HCT116 (cell line): ENCODE results near the gene SBF1. TPM values are rescaled to one million over a fixed set of nuclear protein-coding genes. Genes with fewer than 3 reads are reported as not detected.

ENCODE experiments used
- ATAC-seq: fragments of 200-7000 bp; cut with Tn5 transposase; 2 replicates; pipeline ENCODE4 v1.9.1; 2020; ENCODE audit warnings: mild to moderate bottlenecking, moderate library complexity
- BruUV-seq: library from RNA; stranded (reverse); fragments of 400-500 nt; replicated peaks from 2 replicates; lab custom pipeline; 2021; lab: Mats Ljungman, UMichigan
- CTCF ChIA-PET: fragments of 300-600 bp; sonication (Branson Sonifier 250); formaldehyde crosslinking; loops from one replicate; lab custom pipeline; 2021; ENCODE audit warnings: antibody characterized with exemption; lab: Charles Lee
- POLR2A ChIA-PET: fragments of 300-600, 350-600 bp; sonication (Branson Sonifier 250); formaldehyde crosslinking; loops from one replicate; lab custom pipeline; 2021; ENCODE audit warnings: antibody characterized with exemption; lab: Charles Lee
- RAD21 ChIA-PET, 2 experiments: fragments of 300-600 bp; sonication (Branson Sonifier 250); formaldehyde crosslinking; loops; one replicate each; lab custom pipeline; 2023; ENCODE audit warnings: low total read pairs in 2 of 2; ENCODE audit not compliant: uncharacterized antibody in 2 of 2, unreplicated experiment in 2 of 2, low non-redundant PET in 1 of 2; lab: Charles Lee
- DNase-seq: peaks from one replicate; pipeline ENCODE4 v3.0.0-alpha.2; 2010; ENCODE audit warnings: low read depth, low spot score
- H2AFZ ChIP-seq: fragments of 200-600 bp; shearing (Covaris generic), sonication (generic); 2 replicates; pipeline ENCODE4 v1.6.1; 2017; ENCODE audit warnings: low read depth, mixed run types, mixed read lengths, antibody characterized with exemption, low read length; ENCODE audit not compliant: poor library complexity, severe bottlenecking
- H3K27ac ChIP-seq: 2 replicates; pipeline ENCODE4 v1.5.1; 2012; ENCODE audit warnings: low read depth, low read length
- H3K27me3 ChIP-seq: fragments of 200-600 bp; sonication (generic); 2 replicates; pipeline ENCODE4 v1.6.1; 2016; ENCODE audit warnings: mixed run types, low read length, mixed read lengths; ENCODE audit not compliant: insufficient read depth
- H3K36me3 ChIP-seq, 2 experiments: fragments of 200-500 bp in 1 of 2; fragments of 200-600 bp in 1 of 2; sonication (Bioruptor generic) in 1 of 2; sonication (generic) in 1 of 2; 2 replicates each; pipeline versions ENCODE4 v1.5.1 to v1.6.1; 2014 to 2016; ENCODE audit warnings: low read length in 2 of 2, inconsistent platforms in 1 of 2, mixed read lengths in 1 of 2, mixed run types in 1 of 2; ENCODE audit not compliant: insufficient read depth in 2 of 2, control insufficient read depth in 1 of 2
- H3K4me1 ChIP-seq, 2 experiments: fragments of 200-600 bp in 1 of 2; sonication (generic) in 1 of 2; 2 replicates each; pipeline versions ENCODE4 v1.5.1 to v1.6.1; 2012 to 2017; ENCODE audit warnings: low read length in 2 of 2, inconsistent platforms in 1 of 2, mild to moderate bottlenecking in 1 of 2, mixed read lengths in 1 of 2, mixed run types in 1 of 2, moderate library complexity in 1 of 2; ENCODE audit not compliant: insufficient read depth in 2 of 2, control insufficient read depth in 1 of 2
- H3K4me2 ChIP-seq: fragments of 200-600 bp; sonication (generic); 2 replicates; pipeline ENCODE4 v1.6.1; 2017; ENCODE audit warnings: mixed run types, low read length, mixed read lengths
- H3K4me3 ChIP-seq, 2 experiments: fragments of 200-600 bp in 1 of 2; sonication (generic) in 1 of 2; replicated peaks in 1 of 2; 2 replicates each; pipeline ENCODE4 v1.5.1; 2011 to 2016; ENCODE audit warnings: low read length in 2 of 2, control low read depth in 1 of 2, low read depth in 1 of 2, mild to moderate bottlenecking in 1 of 2, mixed read lengths in 1 of 2, mixed run types in 1 of 2
- H3K79me2 ChIP-seq: fragments of 200-600 bp; sonication (generic); 2 replicates; pipeline ENCODE4 v1.6.1; 2017; ENCODE audit warnings: mild to moderate bottlenecking, mixed run types, low read length, moderate library complexity, mixed read lengths; ENCODE audit not compliant: insufficient read depth
- H3K9ac ChIP-seq: fragments of 200-600 bp; sonication (generic); 2 replicates; pipeline ENCODE4 v1.6.1; 2016; ENCODE audit warnings: low read length, mixed read lengths
- H3K9me2 ChIP-seq: fragments of 200-600 bp; sonication (generic), shearing (Covaris generic); 2 replicates; pipeline ENCODE4 v1.6.1; 2017; ENCODE audit warnings: mixed run types, mild to moderate bottlenecking, moderate library complexity; ENCODE audit not compliant: insufficient read depth
- H3K9me3 ChIP-seq, 2 experiments: fragments of 200-500 bp in 1 of 2; fragments of 200-600 bp in 1 of 2; sonication (Bioruptor generic) in 1 of 2; sonication (generic) in 1 of 2; 2 replicates each; pipeline ENCODE4 v1.6.1; 2014 to 2017; ENCODE audit warnings: low read length in 2 of 2, mixed read lengths in 2 of 2, inconsistent platforms in 1 of 2, low read depth in 1 of 2, mild to moderate bottlenecking in 1 of 2, mixed run types in 1 of 2, moderate library complexity in 1 of 2; ENCODE audit not compliant: control insufficient read depth in 1 of 2, insufficient read depth in 1 of 2
- H4K20me1 ChIP-seq: fragments of 200-600 bp; sonication (generic), shearing (Covaris generic); 2 replicates; pipeline ENCODE4 v1.6.1; 2017; ENCODE audit warnings: mixed run types, mild to moderate bottlenecking, moderate library complexity; ENCODE audit not compliant: insufficient read depth
- ATF3 ChIP-seq: IDR thresholded peaks from 2 replicates; pipeline ENCODE4 v1.6.1; 2012
- CTCF ChIP-seq, 3 experiments: fragments of 200-600 bp in 1 of 3; sonication (generic) in 1 of 3; IDR thresholded peaks in 2 of 3; conservative IDR thresholded peaks in 1 of 3; 2 replicates each; pipeline ENCODE4 v1.5.1; 2012 to 2017; ENCODE audit warnings: low read depth in 2 of 3, low read length in 2 of 3, antibody characterized with exemption in 1 of 3, borderline replicate concordance in 1 of 3, control low read depth in 1 of 3, mild to moderate bottlenecking in 1 of 3, mixed read lengths in 1 of 3, mixed run types in 1 of 3, moderate library complexity in 1 of 3; ENCODE audit not compliant: insufficient read depth in 1 of 3
- EZH2 ChIP-seq: fragments of 200-600 bp; sonication (generic); IDR thresholded peaks from 2 replicates; pipeline ENCODE4 v1.6.1; 2017; ENCODE audit warnings: antibody characterized with exemption, mixed run types
- EZH2phosphoT487 ChIP-seq: fragments of 200-600 bp; IDR thresholded peaks from 2 replicates; pipeline ENCODE4 v1.6.1; 2018; ENCODE audit warnings: antibody characterized with exemption, borderline replicate concordance
- FOSL1 ChIP-seq: IDR thresholded peaks from 2 replicates; pipeline ENCODE4 v1.6.1; 2012; ENCODE audit warnings: low read depth
- RAD21 ChIP-seq: IDR thresholded peaks from 2 replicates; pipeline ENCODE4 v1.6.1; 2012; ENCODE audit warnings: low read depth, mild to moderate bottlenecking
- SRF ChIP-seq: IDR thresholded peaks from 2 replicates; pipeline ENCODE4 v1.6.1; 2012; ENCODE audit warnings: low read depth
- TCF7L2 ChIP-seq: IDR thresholded peaks from 2 replicates; pipeline ENCODE4 v1.7.0; 2011; ENCODE audit warnings: borderline replicate concordance, inconsistent platforms; ENCODE audit not compliant: insufficient read depth, insufficient read length; ENCODE audit errors: extremely low read depth
- ZFX ChIP-seq: fragments of 450-650 bp; IDR thresholded peaks from 2 replicates; pipeline ENCODE4 v1.6.1; 2017
- ZNF274 ChIP-seq: fragments of 200-500 bp; sonication (Bioruptor generic); IDR thresholded peaks from 2 replicates; pipeline ENCODE4 v1.6.1; 2014; ENCODE audit warnings: mild to moderate bottlenecking, low read depth, low read length, inconsistent platforms
- intact Hi-C: fragments of 100-400 bp; cut with micrococcal nuclease; formaldehyde crosslinking; loops from 2 replicates; pipeline ENCODE4 v1.10.0; 2022
- total RNA-seq: library from RNA; stranded (reverse); gene quantifications from one replicate; pipeline ENCODE4 v1.2.1, GENCODE V29; 2021; ENCODE audit not compliant: unreplicated experiment
- TF ChIP-seq, protein P1 (sequence below): IDR thresholded peaks from 2 replicates; pipeline ENCODE4 v1.6.1; 2012
- TF ChIP-seq, protein P2 (sequence below): IDR thresholded peaks from 2 replicates; pipeline ENCODE4 v1.6.1; 2011; ENCODE audit warnings: mild to moderate bottlenecking, low read length, moderate library complexity; ENCODE audit not compliant: insufficient replicate concordance; ENCODE audit errors: extremely low read depth

SBF1 gene
- total RNA-seq, 1 experiment from 2014 or later = 91.1 TPM

DNA sequence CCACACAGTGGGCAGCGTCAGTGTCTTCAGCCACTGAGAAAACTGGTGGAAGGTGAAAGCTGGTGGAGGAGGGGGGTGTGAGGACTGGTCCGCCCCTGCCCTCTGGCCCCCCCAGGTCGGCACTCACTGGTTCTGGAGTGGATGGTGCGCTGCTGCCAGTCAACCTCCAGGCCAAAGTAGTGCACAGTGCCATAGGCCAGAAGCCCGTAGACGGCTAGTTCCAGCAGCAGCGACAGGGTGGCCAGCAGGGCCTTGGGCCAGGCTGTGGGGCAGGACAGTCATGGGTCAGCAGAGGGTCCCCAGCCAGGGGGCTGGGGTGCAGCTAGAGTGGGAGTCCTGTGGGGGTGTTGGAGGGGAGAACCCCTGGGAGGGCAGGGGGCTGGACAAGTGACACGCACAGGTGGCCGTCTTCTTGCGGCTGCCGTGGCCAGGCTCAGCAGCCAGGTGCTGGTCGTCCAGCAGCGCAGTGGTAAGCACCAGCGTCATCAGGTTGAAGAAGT, 30.5 kb upstream of the SBF1 start:
- TF ChIP-seq ATF3 (no peak), TCF7L2 (no peak)
- TF ChIP-seq, protein P1, sequence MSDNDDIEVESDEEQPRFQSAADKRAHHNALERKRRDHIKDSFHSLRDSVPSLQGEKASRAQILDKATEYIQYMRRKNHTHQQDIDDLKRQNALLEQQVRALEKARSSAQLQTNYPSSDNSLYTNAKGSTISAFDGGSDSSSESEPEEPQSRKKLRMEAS = no peak
- TF ChIP-seq, all 23 proteins: peak for 0
- ChIA-PET CTCF (no interaction called here), RAD21 (no interaction called here), POLR2A (no interaction called here)
- Histone ChIP-seq H2AFZ (no peak overlapping the region), H3K4me2 (no peak overlapping the region), H3K4me3 (no peak overlapping the region), H3K9ac (no peak overlapping the region), H3K27me3 (no peaks in the 10 kb centered on the region), H3K4me1 (peaks cover 10 to 17% of the 10 kb centered on the region in 2 experiments), H3K27ac (peak overlapping the region; percentile 18; the same call in 1 of the 2 replicates), H3K9me2 (no peaks in the 10 kb centered on the region), H3K9me3 (no peaks in the 10 kb centered on the region), H3K79me2 (peaks cover 40% of the 10 kb centered on the region), H4K20me1 (no peaks in the 10 kb centered on the region), H3K36me3 (peaks cover 0 to 8% of the 10 kb centered on the region in 2 experiments; a peak in 1 of 4 replicates)
- DNase-seq (no peak), ATAC-seq (no peak)
- intact Hi-C loops = no loop called here
- no TSS peak for BruUV-seq

GRCh38 chr22:50504369-50505211, 29.8 kb upstream of the SBF1 start:
- intact Hi-C loops = no loop called here
- ChIA-PET CTCF (no interaction called here), POLR2A (no interaction called here), RAD21 (no interaction called here)
- ATAC-seq (no peak), DNase-seq (no peak)
- no peaks in the 10 kb centered on the region for H3K9me2 ChIP-seq
- no peak overlapping the region for H3K4me2 ChIP-seq
- no peak overlapping the region; the same call in 1 of the 2 replicates for H3K27ac ChIP-seq
- no peak overlapping the region for H2AFZ ChIP-seq
- H3K36me3 ChIP-seq = peaks cover 0 to 8% of the 10 kb centered on the region in 2 experiments; a peak in 1 of 4 replicates
- no peaks in the 10 kb centered on the region for H4K20me1 ChIP-seq
- H3K4me1 ChIP-seq = peaks cover 8 to 17% of the 10 kb centered on the region in 2 experiments
- H3K9ac ChIP-seq = no peak overlapping the region
- no peaks in the 10 kb centered on the region for H3K9me3 ChIP-seq
- H3K79me2 ChIP-seq = peaks cover 32% of the 10 kb centered on the region
- no TSS peak for BruUV-seq
- no peaks in the 10 kb centered on the region for H3K27me3 ChIP-seq
- no peak overlapping the region for H3K4me3 ChIP-seq
- TF ChIP-seq RAD21 = no peak
- TF ChIP-seq CTCF (IDR thresholded peaks at IDR 0.05 in 2 of 3, conservative IDR thresholded peaks at IDR 0.05 in 1 of 3; ENCODE audit: borderline replicate concordance in 1 of 3, insufficient read depth in 1 of 3, low read depth in 2 of 3, low read length in 2 of 3) = no peak
- TF ChIP-seq, protein P2, sequence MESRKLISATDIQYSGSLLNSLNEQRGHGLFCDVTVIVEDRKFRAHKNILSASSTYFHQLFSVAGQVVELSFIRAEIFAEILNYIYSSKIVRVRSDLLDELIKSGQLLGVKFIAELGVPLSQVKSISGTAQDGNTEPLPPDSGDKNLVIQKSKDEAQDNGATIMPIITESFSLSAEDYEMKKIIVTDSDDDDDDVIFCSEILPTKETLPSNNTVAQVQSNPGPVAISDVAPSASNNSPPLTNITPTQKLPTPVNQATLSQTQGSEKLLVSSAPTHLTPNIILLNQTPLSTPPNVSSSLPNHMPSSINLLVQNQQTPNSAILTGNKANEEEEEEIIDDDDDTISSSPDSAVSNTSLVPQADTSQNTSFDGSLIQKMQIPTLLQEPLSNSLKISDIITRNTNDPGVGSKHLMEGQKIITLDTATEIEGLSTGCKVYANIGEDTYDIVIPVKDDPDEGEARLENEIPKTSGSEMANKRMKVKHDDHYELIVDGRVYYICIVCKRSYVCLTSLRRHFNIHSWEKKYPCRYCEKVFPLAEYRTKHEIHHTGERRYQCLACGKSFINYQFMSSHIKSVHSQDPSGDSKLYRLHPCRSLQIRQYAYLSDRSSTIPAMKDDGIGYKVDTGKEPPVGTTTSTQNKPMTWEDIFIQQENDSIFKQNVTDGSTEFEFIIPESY = no peak
- TF ChIP-seq ATF3 = no peak
- no peak for TF ChIP-seq ZNF274
- no peak for TF ChIP-seq SRF
- no peak for TF ChIP-seq FOSL1
- TF ChIP-seq EZH2 = no peak
- no peak for TF ChIP-seq ZFX
- no peak for TF ChIP-seq EZH2phosphoT487
